GM18907 (cell line): Measurements from ENCODE around the gene EBF3.
"Not testable (repeated sequence)": the region's sequence is repeated elsewhere in the genome, so short reads cannot be mapped to it uniquely, and the experiment has no call there.

Source experiments
- ATAC-seq: cut with Tn5 transposase; IDR thresholded peaks from one replicate; pipeline ENCODE4 v1.9.1; 2021; ENCODE audit warnings: mild to moderate bottlenecking, moderate library complexity; ENCODE audit not compliant: unreplicated experiment

EBF3 gene

DNA sequence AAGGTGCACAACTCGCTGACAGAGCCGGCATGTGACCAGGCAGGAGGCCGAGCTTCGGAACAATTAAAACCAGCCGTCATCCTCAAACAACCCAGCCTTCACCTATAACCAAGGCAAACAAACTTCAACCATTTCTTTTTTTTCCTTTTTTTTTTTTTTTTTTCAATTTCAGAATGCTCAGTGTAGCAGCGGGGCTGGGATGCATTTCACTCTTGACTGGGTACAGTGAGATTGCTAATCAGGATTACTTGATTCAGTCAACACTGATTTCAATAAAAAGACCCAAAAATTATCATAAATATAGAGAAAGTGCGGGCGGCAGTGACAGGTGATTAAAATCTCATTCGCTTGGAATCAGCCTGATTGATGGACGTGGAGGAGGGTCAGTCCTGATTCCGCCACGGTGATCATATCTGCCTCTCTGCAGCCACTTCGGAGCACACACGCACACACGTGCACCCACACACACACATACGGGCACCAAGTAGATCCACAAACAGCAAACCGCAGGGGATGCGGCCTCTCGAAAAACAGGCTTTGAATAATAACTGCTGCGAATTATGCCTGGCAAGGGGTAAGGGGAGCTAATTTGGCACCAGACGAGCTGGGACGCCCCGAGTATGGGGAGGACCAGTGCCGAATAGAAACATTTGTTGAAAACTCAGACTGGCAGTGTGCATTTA is 31.2 kb downstream of the EBF3 start:
- ATAC-seq: no peak

DNA sequence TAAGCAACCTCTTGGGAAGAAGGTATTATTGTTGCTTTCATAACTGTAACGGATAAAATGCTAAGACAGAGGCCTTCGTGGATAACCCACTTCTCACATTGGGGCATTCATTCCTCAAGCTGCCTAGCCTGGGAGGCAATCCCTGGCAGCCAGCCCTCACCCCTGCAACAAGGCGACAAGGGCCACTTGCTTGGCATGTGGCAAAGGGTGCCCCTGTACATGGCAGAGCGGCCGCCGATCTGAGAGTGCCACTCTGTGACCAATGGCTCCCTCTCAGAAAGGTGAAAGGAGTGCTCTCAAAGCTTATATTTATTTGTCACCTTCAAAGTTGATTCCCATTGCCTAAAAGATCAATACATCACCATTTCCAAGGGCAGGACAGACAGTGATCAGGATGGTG is 31.9 kb downstream of the EBF3 start:
- ATAC-seq: no peak

DNA sequence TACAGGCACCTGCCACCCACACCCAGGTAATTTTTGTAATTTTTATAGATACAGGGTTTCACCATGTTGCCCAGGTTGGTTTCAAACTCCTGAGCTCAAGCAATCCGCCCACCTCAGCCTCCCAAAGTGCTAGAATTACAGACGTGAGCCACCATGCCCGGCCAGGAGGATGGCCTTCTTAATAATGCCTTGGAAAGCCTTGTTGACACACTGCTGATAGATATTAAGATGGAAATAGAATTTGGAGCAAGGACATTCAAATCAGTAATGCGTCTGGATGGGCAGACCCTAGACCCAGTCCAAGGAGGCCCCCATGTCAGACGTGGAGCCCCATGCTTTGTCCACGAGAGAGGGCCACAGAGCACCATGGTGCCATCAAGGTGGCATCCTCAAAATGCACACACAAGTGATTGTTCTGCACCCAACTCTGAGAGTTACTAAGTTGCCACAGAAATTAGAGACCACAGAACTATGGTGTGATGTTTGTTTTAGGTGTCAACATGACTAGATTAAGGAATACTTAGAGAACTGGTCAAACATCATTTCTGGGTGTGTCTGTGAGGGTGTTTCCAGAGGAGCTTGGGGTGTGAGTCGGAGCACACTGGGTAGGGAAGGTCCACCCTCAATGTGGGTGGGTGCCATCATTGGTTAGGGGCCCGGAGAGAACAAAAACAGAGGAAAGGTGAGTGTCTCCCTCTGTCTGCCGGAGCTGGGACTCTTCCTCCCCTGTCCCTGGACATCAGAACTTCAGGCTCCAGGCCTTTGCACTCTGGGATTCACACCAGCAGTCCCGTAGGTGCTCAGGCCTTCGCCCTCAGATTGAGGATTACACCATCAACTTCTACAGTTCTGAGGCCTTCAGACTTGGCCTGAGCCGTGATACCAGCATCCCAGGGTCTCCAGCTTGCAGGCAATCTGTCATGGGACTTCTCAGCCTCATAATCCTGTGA is 34.5 kb downstream of the EBF3 start:
- no peak for ATAC-seq

- no peak for ATAC-seq
Observed at GRCh38 chr10:129927351-129928120, 36.5 kb downstream of the EBF3 start.

DNA sequence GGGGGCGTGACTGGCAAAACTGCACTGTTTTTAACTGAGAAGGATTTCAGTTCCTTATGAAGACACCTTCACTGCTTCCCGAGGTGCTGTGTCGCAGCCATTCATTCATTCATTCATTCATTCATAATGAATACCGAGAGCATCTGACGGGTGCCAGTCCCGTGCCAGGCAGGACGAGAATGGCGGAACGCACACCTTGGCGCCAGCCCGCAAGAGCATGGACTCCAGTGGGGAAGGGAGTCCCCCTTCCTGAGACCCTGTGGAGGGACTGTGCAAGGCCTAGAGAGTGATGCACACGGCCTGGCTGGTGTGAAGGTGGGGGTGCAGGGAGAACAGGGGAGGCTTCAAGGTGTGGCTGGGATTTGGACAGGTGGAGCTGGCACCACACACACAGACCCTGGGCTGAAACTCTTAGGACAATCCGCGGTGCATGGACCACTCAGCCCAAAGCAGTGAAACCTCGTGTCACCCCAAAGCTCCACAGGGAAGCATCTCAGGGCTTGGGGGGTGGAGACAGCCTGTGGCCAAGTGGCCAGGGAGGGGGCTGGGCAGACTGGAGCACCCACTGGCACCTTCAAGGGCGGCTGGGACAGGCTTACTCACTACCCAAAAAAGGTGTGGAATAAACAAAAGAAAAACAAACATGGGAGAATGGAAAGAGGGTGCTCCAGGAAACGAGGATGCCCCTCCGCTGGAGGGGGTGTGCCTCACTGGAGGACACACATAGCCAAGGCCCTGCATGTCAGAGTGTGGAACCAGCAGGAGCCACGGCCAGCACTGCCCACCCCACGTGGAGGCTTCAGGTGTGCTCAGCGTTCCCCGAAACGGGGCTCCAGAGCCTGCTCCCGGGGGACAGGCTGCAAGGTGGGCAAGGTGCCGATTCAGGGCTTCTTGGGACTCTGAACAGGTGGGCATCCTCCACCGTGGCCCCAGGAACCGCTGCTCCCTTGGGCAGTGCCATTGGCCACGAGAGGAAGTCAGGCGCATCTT is 37.7 kb downstream of the EBF3 start:
- ATAC-seq: no peak

DNA sequence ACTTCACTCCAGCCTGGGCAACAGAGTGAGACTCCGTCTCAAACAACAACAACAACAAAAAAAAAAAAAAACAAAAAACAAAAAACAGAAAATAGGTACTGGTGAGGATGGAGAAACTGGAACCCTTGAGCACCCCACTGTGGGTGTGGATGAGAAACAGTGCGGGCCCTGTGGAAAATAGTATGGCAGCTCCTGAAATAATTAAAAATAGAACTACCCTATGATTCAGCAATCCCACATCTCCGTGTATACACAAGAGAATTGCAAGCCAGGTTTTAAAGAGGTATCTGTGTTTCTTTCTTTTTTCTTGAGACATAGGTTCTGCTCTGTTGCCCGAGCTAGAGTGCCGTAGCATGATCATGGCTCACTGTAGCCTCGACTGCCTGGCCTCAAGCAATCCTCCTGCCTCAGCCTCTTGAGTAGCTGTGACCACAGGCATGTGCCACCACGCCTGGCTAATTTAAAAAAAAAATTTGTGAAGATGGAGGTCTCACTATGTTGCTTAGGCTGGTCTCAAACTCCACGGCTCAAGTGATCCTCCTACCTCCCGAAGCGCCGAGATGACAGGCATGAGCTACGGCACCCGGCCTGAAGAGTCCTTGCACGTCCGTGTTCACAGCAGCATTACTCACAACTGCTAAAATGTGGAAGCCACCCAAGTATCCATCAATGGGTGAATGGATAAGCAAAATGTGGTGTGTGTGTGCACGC is 39.5 kb downstream of the EBF3 start:
- no peak for ATAC-seq

- no peak for ATAC-seq
Observed at GRCh38 chr10:129922598-129923123, 41.4 kb downstream of the EBF3 start.

- no peak for ATAC-seq
Observed at GRCh38 chr10:129921801-129922597, 42.1 kb downstream of the EBF3 start.

GRCh38 chr10:129921065-129921670 is 42.9 kb downstream of the EBF3 start:
- ATAC-seq: no peak

DNA sequence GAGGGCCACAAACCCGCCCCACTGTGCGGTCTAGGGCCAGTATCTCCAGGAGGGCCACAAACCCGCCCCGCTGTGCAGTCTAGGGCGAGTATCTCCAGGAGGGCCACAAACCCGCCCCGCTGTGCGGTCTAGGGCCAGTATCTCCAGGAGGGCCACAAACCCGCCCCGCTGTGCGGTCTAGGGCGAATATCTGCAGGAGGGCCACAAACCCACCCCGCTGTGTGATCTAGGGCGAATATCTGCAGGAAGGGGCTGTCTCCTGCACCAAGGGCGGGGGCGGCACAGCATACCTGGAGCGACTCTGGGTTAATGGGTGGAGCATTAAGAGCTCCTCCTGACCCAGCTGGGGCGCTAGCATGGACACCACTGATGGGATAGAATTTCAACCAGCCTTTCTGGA is 43.9 kb downstream of the EBF3 start:
- not testable (repeated sequence) for ATAC-seq

DNA sequence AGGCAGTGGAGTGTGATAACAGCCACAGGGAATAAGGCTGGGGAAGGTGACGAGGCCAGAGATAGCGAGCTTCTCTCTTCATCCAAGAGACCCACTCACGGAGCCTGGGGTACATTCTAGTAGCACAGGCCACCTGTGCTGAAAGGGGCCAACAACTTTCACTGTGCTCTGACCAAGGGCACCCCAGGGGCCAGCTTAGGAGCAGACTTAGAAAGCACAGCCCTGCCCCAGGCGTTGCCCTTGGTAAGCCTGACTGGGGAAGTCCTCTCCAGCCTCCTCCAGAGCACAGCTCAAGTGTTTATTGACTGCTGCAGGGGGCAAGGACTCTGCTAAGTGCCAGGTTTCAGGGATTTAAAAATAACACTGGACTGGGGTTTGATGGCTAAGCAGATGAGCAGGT is 44.7 kb downstream of the EBF3 start:
- ATAC-seq: no peak

DNA sequence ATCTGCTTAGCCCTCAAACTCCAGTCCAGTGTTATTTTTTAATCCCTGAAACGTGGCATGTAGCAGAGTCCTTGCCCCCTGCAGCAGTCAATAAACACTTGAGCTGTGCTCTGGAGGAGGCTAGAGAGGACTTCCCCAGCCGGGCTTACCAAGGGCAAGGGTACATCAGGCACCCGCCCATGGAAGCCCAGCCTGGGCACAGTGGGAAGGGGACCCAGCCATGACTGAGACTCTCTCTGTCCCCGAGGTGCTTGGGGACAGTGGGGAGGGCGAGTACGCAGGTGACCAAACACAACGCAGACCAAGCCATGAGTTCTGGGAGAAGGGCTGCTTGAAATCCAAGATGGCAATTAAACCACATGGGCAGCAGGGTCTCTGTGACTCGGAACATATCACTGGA is 45.2 kb downstream of the EBF3 start:
- ATAC-seq: no peak

GRCh38 chr10:129918401-129918800 is 45.7 kb downstream of the EBF3 start:
- ATAC-seq: no peak

DNA sequence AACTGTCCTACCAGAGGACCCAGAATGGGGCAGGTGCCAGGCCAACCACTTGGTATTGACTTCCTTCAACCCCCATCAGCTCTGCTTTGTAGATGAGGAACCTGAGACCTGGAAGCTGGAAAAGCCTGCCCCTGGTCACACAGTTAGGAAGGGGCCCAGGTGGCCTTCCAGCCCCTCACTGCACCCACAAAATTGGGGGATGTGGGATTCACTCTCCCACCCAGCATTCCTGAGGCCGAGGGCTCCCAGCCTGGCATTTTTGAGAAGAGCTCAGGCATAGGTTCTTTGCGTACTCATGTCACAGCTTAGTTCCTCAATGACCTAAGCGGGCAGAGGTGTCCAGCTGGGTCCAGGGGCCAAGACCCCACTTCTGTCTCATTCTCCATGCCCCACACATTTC is 46.1 kb downstream of the EBF3 start:
- ATAC-seq: no peak

DNA sequence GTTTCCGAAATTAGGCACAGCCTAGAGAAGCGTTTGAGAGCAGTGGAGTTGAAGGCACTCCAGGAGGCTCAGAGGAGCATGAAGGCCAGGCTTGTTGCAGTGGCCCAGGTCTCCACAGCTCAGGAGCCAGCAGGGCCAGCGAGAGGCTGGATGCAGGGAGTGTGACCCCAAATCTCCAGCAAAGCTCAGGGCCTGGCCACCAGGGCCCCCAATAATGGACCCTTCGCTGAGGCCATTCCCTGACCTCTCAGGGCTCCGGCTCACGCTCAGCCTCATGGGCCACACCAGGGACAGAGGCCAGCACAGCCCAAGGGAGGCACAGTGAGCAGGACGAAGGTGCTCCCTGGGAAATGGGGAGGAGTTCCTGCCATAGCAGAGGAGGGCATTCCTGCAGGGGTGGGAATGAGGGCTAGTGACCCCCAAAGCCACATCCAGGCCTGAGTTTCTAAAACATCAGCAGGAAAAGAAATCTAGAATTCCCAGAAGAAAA is 47.5 kb downstream of the EBF3 start:
- ATAC-seq: no peak

DNA sequence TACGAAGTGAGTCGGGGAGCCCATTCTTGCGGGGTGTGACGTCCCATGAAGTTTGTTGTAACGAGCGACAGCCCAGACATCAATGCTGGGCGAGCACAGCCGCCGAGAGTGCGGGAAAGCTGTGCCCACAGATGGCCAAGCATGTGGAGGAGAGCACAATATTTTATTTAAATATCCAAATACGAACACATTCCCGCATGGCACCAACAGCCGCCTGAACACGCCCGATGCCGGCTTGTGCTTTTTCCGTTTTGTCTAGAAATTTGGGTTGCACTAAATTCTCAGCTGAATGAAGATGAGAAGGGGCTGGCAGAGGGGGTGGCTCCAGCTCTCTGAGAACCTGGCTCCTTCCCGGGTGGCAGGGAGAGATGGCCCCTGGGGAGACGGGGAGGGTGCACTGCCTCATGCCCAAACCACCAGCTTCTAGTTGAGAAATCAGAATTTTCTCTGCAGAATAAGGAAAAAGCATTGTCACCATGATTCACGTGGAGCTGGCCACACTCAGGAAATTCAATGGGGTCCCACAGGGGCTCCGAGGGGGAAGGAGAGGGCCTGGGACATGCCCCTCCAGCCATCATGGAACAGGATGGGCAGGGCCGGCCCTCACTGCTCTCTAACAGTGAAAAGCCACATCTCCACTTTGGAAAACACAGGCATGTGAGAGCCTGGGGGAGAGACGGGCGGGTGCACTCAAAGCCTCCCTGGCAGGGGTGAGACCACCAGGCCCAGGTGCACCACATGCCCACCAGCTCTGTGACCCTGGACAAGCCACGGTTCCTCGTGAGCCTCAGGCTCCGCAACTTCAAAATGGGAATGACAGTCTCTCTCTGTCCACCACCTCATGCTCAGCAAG is 48.3 kb downstream of the EBF3 start:
- ATAC-seq: no peak

GRCh38 chr10:129914960-129915359 is 49.1 kb downstream of the EBF3 start:
- ATAC-seq: no peak
